Fibroblast of villous mesenchyme (primary cell): ENCODE measurements around the gene RPS15. TPM values are rescaled to one million over a fixed set of nuclear protein-coding genes. Genes with fewer than 3 reads are reported as not detected.

Experiments used
- DNase-seq: peaks from one replicate; pipeline ENCODE4 v3.0.0-alpha.2; 2010; ENCODE audit warnings: low read depth
- H3K4me3 ChIP-seq: 2 replicates; pipeline ENCODE4 v1.5.1; 2011; ENCODE audit warnings: low read depth, mild to moderate bottlenecking, low read length
- CTCF ChIP-seq: IDR thresholded peaks from 2 replicates; pipeline ENCODE4 v1.5.1; 2012; ENCODE audit warnings: low read depth, mild to moderate bottlenecking, low read length; ENCODE audit not compliant: insufficient read depth
- total RNA-seq: library from RNA; depleted of rRNA; stranded (reverse); fragments of >200 nt; gene quantifications from 2 replicates; pipeline ENCODE4 v1.2.3, GENCODE V29; 2012

The RPS15 gene
- total RNA-seq, 1 donor: 346 TPM

GRCh38 chr19:1461862-1462261 lies 23.7 kb downstream of the RPS15 start:
- no peak for TF ChIP-seq CTCF
- H3K4me3 ChIP-seq: no peak overlapping the region
- DNase-seq: no peak

DNA sequence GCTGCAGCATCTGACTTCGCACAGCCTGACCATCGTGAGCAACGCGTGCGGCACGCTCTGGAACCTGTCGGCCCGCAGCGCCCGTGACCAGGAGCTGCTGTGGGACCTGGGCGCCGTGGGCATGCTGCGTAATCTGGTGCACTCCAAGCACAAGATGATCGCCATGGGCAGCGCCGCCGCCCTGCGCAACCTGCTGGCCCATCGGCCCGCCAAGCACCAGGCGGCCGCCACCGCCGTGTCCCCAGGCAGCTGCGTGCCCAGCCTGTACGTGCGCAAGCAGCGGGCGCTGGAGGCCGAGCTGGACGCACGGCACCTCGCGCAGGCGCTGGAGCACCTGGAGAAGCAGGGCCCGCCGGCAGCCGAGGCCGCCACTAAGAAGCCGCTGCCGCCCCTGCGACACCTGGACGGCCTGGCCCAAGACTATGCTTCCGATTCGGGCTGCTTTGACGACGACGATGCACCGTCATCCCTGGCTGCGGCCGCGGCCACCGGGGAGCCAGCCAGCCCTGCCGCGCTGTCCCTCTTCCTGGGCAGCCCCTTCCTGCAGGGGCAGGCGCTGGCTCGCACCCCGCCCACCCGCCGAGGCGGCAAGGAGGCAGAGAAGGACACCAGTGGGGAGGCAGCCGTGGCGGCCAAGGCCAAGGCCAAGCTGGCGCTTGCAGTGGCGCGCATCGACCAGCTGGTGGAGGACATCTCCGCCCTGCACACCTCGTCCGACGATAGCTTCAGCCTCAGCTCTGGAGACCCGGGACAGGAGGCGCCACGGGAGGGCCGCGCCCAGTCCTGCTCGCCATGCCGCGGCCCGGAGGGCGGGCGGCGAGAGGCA lies 27.2 kb downstream of the RPS15 start:
- DNase-seq: peak; percentile 33
- no peak overlapping the region for H3K4me3 ChIP-seq
- peak; percentile 42 for TF ChIP-seq CTCF

GRCh38 chr19:1466018-1466460 lies 27.8 kb downstream of the RPS15 start:
- TF ChIP-seq CTCF: no peak
- no peak for DNase-seq
- no peak overlapping the region for H3K4me3 ChIP-seq

DNA sequence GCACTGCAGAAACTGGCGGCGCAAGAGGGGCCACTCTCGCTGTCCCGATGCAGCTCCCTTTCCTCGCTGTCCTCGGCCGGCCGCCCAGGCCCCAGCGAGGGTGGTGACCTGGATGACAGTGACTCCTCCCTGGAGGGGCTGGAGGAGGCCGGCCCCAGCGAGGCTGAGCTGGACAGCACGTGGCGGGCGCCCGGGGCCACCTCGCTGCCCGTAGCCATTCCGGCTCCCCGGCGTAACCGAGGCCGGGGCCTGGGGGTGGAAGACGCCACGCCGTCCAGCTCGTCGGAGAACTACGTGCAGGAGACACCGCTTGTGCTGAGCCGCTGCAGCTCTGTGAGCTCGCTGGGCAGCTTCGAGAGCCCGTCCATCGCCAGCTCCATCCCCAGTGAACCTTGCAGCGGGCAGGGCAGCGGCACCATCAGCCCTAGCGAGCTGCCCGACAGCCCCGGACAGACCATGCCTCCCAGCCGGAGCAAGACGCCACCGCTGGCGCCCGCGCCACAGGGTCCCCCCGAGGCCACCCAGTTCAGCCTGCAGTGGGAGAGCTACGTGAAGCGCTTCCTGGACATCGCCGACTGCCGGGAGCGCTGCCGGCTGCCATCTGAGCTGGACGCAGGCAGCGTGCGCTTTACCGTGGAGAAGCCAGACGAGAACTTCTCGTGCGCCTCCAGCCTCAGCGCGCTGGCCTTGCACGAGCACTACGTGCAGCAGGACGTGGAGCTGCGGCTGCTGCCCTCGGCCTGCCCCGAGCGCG lies 28.4 kb downstream of the RPS15 start:
- DNase-seq: no peak
- no peak for TF ChIP-seq CTCF
- H3K4me3 ChIP-seq: no peak overlapping the region

- no peak for TF ChIP-seq CTCF
- no peak for DNase-seq
- H3K4me3 ChIP-seq: no peak overlapping the region
Measured at GRCh38 chr19:1467215-1467489, 29.0 kb downstream of the RPS15 start.

GRCh38 chr19:1467490-1468273 lies 29.5 kb downstream of the RPS15 start:
- no peak for DNase-seq
- no peak for TF ChIP-seq CTCF
- no peak overlapping the region for H3K4me3 ChIP-seq
